OCI-LY7 (cell line): ENCODE data around the gene ARHGEF4. TPM values are rescaled to one million over a fixed set of nuclear protein-coding genes. Genes with fewer than 3 reads are reported as not detected.

ENCODE experiments used
- Bru-seq: library from RNA; stranded (reverse); fragments of 400-500 nt; gene quantifications from one replicate; lab custom pipeline; 2021; lab: Mats Ljungman, UMichigan
- BruChase-seq, 2 experiments: library from RNA; stranded (reverse); fragments of 400-500 nt; gene quantifications; one replicate each; lab custom pipeline; 2021; lab: Mats Ljungman, UMichigan
- BruUV-seq: library from RNA; stranded (reverse); fragments of 400-500 nt; replicated peaks from 2 replicates; lab custom pipeline; 2021; lab: Mats Ljungman, UMichigan
- CTCF ChIA-PET: fragments of 300-600 bp; sonication (Branson Sonifier 250); formaldehyde crosslinking; loops from one replicate; lab custom pipeline; 2022; ENCODE audit warnings: antibody characterized with exemption; ENCODE audit not compliant: unreplicated experiment; lab: Charles Lee
- POLR2A ChIA-PET: fragments of 300-600 bp; sonication (Branson Sonifier 250); formaldehyde crosslinking; loops from one replicate; lab custom pipeline; 2022; ENCODE audit warnings: antibody characterized with exemption; lab: Charles Lee
- DNase-seq: peaks from one replicate; pipeline ENCODE4 v3.0.0-alpha.2; 2015; ENCODE audit warnings: low spot score
- H2AFZ ChIP-seq: fragments of 200-600 bp; sonication (generic), shearing (Covaris generic); 2 replicates; pipeline ENCODE4 v1.6.1; 2014; ENCODE audit warnings: mild to moderate bottlenecking, antibody characterized with exemption, low read length, moderate library complexity
- H3K27ac ChIP-seq: fragments of 200-600 bp; sonication (generic); 2 replicates; pipeline ENCODE4 v1.5.1; 2014; ENCODE audit warnings: mixed run types, low read depth, mild to moderate bottlenecking, moderate library complexity, low read length, inconsistent platforms; ENCODE audit not compliant: poor library complexity, severe bottlenecking
- H3K36me3 ChIP-seq: fragments of 200-600 bp; sonication (generic); 2 replicates; pipeline ENCODE4 v1.6.1; 2014; ENCODE audit warnings: mild to moderate bottlenecking, antibody characterized with exemption, low read length, moderate library complexity, mixed read lengths; ENCODE audit not compliant: insufficient read depth
- H3K4me1 ChIP-seq: fragments of 200-600 bp; sonication (generic); 2 replicates; pipeline ENCODE4 v1.5.1; 2014; ENCODE audit warnings: mild to moderate bottlenecking, low read length; ENCODE audit not compliant: insufficient read depth, poor library complexity, severe bottlenecking
- H3K4me2 ChIP-seq: fragments of 200-600 bp; sonication (generic); 2 replicates; pipeline ENCODE4 v1.6.1; 2014; ENCODE audit warnings: mild to moderate bottlenecking, low read length
- H3K4me3 ChIP-seq: fragments of 200-600 bp; sonication (generic); 2 replicates; pipeline ENCODE4 v1.5.1; 2014; ENCODE audit warnings: mild to moderate bottlenecking, low read depth, low read length; ENCODE audit not compliant: poor library complexity, severe bottlenecking
- H3K79me2 ChIP-seq: fragments of 200-600 bp; sonication (generic); 2 replicates; pipeline ENCODE4 v1.6.1; 2016; ENCODE audit warnings: low read depth, mild to moderate bottlenecking, low read length, moderate library complexity, mixed read lengths; ENCODE audit not compliant: insufficient read depth
- H3K9me2 ChIP-seq: fragments of 200-600 bp; sonication (generic); 2 replicates; pipeline ENCODE4 v1.6.1; 2016; ENCODE audit warnings: mild to moderate bottlenecking, low read length, mixed read lengths; ENCODE audit not compliant: insufficient read depth
- H3K9me3 ChIP-seq: fragments of 200-600 bp; sonication (generic); 2 replicates; pipeline ENCODE4 v1.6.1; 2014; ENCODE audit warnings: mild to moderate bottlenecking, mixed run types, low read length, mixed read lengths
- H4K20me1 ChIP-seq: fragments of 200-600 bp; sonication (generic); 2 replicates; pipeline ENCODE4 v1.6.1; 2014; ENCODE audit warnings: mild to moderate bottlenecking, antibody characterized with exemption, low read length, moderate library complexity, mixed read lengths; ENCODE audit not compliant: insufficient read depth
- CTCF ChIP-seq: fragments of 200-600 bp; sonication (generic); conservative IDR thresholded peaks from 2 replicates; pipeline ENCODE4 v1.5.1; 2014; ENCODE audit warnings: mild to moderate bottlenecking, antibody characterized with exemption, low read length, moderate library complexity, mixed read lengths
- EZH2phosphoT487 ChIP-seq: fragments of 200-600 bp; sonication (generic); IDR thresholded peaks from 2 replicates; pipeline ENCODE4 v1.6.1; 2018; ENCODE audit warnings: low read depth, borderline replicate concordance, mild to moderate bottlenecking, mixed run types, antibody characterized with exemption, low read length, moderate library complexity, mixed read lengths
- intact Hi-C: fragments of 100-400 bp; cut with micrococcal nuclease; formaldehyde crosslinking; loops from one replicate; pipeline ENCODE4 v1.10.0; 2022; ENCODE audit not compliant: unreplicated experiment
- long read RNA-seq: library from polyadenylated mRNA; stranded (forward); transcript quantifications from one replicate; pipeline ENCODE4 v2.0.0, GENCODE V29; 2022
- total RNA-seq, 2 experiments: library from RNA; depleted of rRNA in 1 of 2; stranded (reverse); fragments of >200 nt in 1 of 2; shearing (Covaris generic) in 1 of 2; gene quantifications; 2 replicates each; pipeline ENCODE4 v1.2.3, GENCODE V29; 2014 to 2022

ARHGEF4 gene
- 0.59 and 1.1 TPM in 2 replicates for total RNA-seq (2014; rRNA removed; shearing (Covaris generic))
- total RNA-seq (2022) = 1.3 and 1.7 TPM in 2 replicates
- Bru-seq, nascent RNA = percentile 23 among the genes with signal in this experiment
- percentile 26 among the genes with signal in this experiment for BruChase-seq, experiment 1, labeled RNA remaining after a 6-hour chase
- BruChase-seq, experiment 2, labeled RNA remaining after a 2-hour chase = percentile 23 among the genes with signal in this experiment
- long read RNA-seq, partial matches to known transcripts = 1 of 4 reads
- long read RNA-seq, other reads (novel, unspliced or antisense) = 3 of 4 reads

- Histone ChIP-seq H3K9me3 (no peaks in the 10 kb centered on the region), H3K4me2 (peak within 1 kb of the TSS; percentile 64), H3K9me2 (no peaks in the 10 kb centered on the region), H4K20me1 (no peaks in the 10 kb centered on the region), H2AFZ (peak within 1 kb of the TSS; percentile 85; the same call in 1 of the 2 replicates), H3K4me1 (peaks cover 28% of the 10 kb centered on the region), H3K79me2 (no peaks in the 10 kb centered on the region), H3K4me3 (peak within 1 kb of the TSS; percentile 47), H3K36me3 (no peaks in the 10 kb centered on the region), H3K27ac (peak within 1 kb of the TSS; percentile 57)
- DNase-seq = peak; percentile 38
- BruUV-seq = no TSS peak
- CTCF ChIA-PET = no interaction called here
- intact Hi-C loops = no loop called here
- TF ChIP-seq CTCF = no peak
- no peak for TF ChIP-seq EZH2phosphoT487
- POLR2A ChIA-PET = interaction anchor here (1.1 kb wide), 1 partner anchor 14 kb away, joined by 3 read pairs; no protein-coding TSS in a partner anchor
Measured at GRCh38 chr2:130836501-130837174, at the start of gene ARHGEF4. Gene ARHGEF4 (plus strand): TSS chr2:130836914. CDS start chr2:130836954, 40 bp downstream.

GRCh38 chr2:130787841-130788240, 48.9 kb upstream of the ARHGEF4 start:
- no peak for DNase-seq
- CTCF ChIA-PET = no interaction called here
- Histone ChIP-seq H3K36me3 (no peaks in the 10 kb centered on the region), H3K4me1 (no peaks in the 10 kb centered on the region), H3K27ac (no peak overlapping the region), H3K4me2 (no peak overlapping the region), H3K4me3 (no peak overlapping the region), H3K79me2 (no peaks in the 10 kb centered on the region), H2AFZ (no peak overlapping the region), H4K20me1 (no peaks in the 10 kb centered on the region), H3K9me2 (no peaks in the 10 kb centered on the region), H3K9me3 (no peaks in the 10 kb centered on the region)
- no peak for TF ChIP-seq CTCF
- no TSS peak for BruUV-seq
- POLR2A ChIA-PET = no interaction called here
- intact Hi-C loops = no loop called here

- H3K36me3 ChIP-seq = no peaks in the 10 kb centered on the region
- no peak overlapping the region for H2AFZ ChIP-seq
- H3K4me2 ChIP-seq = no peak overlapping the region
- no peak overlapping the region for H3K4me3 ChIP-seq
- ChIA-PET CTCF (no interaction called here), POLR2A (no interaction called here)
- no peaks in the 10 kb centered on the region for H3K9me3 ChIP-seq
- no peaks in the 10 kb centered on the region for H3K4me1 ChIP-seq
- intact Hi-C loops = no loop called here
- no TSS peak for BruUV-seq
- TF ChIP-seq CTCF = no peak
- TF ChIP-seq EZH2phosphoT487 = no peak
- DNase-seq = no peak
- H3K27ac ChIP-seq = no peak overlapping the region
- H3K9me2 ChIP-seq = no peaks in the 10 kb centered on the region
- no peaks in the 10 kb centered on the region for H3K79me2 ChIP-seq
- H4K20me1 ChIP-seq = no peaks in the 10 kb centered on the region
Measured at GRCh38 chr2:130790312-130790711, 46.4 kb upstream of the ARHGEF4 start.
